NCI-H345 treated with DMSO at 0.1 percent for 48 hours (cell line): Measurements from ENCODE around the gene GPR15.

Source experiments
- DNase-seq: peaks from one replicate; lab custom pipeline; 2025; ENCODE audit not compliant: unreplicated experiment; lab: John Stamatoyannopoulos, UW

The GPR15 gene

DNA sequence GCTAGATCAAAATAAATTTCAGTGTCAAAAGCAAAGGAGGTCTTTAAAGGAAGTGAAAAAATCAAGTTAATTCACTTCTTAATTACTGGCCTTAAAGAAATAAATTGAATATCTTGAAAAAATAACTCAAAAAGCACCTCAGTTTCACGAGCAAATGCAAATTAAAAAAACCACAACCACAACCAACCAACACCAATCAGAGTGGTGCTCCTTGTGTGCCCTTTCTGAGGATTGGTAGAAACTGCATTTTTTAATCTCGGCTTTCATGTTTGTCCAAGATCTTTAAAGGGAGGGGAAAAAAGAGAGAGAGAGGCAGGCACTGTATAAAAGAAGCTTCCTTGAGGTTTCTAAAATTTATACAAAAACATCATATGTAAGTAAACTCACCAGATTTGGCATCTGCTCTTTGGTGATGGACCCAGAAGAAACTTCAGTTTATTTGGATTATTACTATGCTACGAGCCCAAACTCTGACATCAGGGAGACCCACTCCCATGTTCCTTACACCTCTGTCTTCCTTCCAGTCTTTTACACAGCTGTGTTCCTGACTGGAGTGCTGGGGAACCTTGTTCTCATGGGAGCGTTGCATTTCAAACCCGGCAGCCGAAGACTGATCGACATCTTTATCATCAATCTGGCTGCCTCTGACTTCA lies at the start of gene GPR15:
GPR15 (plus strand) TSS at position 357 of the 653 bp plus-strand sequence; CDS start at position 413, 56 bp downstream.
- no peak for DNase-seq

DNA sequence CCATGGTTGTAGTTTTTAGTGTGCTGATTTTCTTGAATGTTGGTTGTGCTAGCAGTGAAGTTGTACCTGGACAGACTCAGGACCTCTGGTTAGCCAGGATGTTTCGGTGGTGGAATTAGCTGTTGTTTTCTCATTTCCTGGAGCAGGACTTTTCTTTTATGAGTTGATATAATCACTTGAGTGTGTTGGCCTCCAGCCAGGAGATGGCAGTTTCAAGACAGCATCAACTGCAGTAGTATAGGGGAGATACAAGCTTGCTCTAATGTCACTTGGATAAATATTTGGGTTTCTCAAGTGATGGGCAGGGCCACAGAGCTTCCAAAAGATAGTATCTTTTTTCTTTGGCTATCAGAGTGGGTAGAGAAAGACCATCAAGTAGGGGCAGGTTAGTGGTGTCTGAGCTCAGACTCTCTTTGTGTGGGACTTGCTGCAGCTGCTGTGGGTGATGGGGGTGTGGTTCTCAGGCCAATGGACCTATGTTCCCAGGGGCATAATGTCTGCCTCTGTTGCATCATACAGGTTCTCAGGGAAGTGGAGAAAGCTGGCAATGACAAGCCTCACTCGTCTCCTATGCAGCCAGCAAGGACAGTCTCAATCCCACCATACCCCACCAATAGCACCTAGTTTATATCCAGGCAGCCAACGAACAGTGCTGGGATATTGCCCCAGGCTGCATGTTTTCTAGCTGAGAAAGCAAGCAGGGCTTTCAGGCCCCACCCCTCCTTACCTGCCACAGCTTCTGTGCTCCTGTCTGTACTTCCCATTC lies 48.9 kb upstream of the GPR15 start:
- no peak for DNase-seq

DNA sequence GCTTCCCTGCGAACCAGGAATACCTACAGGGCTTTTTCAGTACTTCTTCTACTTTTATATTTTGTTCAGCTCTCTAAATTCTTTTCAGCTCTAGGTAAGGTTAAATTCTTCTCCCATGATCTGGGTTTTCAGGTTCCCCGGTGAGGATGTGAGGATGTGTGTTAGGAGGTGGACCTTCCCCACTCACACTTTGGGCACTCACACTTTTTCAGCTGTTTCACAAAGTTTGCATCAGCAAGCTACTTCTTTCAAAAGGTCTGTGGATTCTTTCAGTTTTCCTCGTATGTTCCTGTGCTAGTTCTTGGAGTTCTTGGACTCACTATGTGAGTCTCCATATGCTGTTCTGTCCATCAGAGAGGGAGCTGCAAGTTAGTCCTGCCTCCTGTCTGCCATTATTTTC lies 48.2 kb upstream of the GPR15 start:
- DNase-seq = no peak

DNA sequence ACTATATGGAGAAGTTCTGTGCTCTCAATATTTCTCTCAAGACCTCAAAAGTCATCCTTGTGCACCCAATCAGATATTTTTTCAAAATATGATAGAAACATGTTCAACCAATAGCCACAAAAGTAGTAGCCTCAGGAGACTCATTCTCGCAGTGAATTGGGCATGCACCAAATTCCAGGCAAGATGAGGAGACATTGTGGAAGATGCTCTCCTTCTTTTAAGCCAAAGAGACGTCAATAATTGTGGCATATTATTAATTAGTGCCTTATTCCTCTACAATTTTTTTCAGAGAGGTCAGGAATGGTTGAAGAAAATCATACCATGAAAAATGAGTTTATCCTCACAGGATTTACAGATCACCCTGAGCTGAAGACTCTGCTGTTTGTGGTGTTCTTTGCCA lies 34.4 kb upstream of the GPR15 start, which contains the start of gene OR5K2:
OR5K2 (plus strand) TSS at position 301 of the 400 bp plus-strand sequence; CDS start at position 301, 0 bp downstream.
- no peak for DNase-seq

GRCh38 chr3:98500019-98500418 lies 31.8 kb upstream of the GPR15 start:
- no peak for DNase-seq

GRCh38 chr3:98501270-98501669 lies 30.5 kb upstream of the GPR15 start:
- DNase-seq = no peak

DNA sequence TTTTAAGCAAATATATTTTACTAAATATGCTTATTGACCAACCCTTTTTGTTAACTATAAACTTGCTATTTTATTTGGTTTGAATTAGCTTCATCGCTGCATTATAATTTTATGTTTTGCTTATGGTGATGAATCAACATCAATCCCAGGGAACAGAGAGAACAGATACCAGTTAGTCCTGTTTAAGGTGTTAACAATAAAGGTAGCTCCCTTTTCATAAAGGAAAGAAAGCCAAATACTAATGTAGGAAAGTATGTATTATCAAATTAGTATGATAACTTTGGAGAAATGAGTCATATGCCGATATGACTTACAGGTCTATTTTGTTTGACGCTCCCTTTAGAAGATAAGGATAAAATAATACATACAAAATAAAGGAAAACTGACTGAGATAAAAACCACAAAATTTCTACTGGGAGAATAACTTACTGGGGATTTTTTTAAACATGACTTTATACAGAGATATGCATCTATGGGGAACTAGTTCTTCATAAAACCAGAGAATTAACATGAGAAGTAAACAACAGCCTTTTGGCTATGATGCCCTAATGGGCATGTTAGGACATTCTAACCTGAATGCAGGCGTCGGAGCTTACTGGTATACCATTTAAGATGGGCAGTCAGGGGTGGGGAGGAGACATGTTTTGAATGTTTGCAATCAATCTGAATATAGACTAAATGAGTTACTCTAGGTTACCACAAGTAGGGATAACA lies 29.8 kb upstream of the GPR15 start:
- no peak for DNase-seq

DNA sequence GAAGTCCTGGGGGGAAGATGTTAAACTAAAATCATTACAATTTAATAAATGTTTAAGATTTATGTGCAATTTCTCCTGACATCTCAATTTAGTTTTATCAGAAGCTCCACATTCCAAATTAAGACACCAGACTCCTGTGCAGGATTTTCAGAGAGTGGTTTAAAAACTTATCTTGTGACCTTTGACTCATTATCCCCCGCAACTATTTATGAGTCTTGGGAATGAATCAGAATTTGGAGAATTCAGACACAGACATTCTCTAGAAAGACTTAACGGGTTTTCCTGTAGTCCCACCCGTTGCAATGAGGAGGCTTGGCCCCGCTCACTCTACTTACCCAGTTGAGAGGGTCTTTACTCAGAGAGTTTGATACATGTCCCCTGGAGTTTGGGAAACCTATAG lies 27.2 kb upstream of the GPR15 start:
- no peak for DNase-seq

DNA sequence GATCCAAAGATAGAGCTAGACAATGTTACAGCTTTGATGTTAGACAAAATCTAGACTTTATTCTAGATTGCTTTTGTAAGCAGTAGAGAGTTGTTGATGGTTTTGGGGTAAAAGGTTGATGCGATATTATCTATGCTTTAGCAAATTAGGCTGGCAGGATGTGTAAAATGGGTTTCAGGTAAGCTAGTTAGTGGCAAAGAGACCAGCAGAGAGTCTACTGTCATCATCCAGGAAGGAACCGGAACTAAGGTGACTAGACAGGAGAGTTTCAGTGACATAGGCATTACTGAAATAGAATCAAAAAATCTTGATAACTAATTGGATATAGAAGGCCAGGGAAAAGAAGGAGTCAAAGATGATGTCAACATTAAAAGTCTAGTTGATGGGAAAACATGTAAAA lies 23.2 kb upstream of the GPR15 start:
- DNase-seq = no peak

DNA sequence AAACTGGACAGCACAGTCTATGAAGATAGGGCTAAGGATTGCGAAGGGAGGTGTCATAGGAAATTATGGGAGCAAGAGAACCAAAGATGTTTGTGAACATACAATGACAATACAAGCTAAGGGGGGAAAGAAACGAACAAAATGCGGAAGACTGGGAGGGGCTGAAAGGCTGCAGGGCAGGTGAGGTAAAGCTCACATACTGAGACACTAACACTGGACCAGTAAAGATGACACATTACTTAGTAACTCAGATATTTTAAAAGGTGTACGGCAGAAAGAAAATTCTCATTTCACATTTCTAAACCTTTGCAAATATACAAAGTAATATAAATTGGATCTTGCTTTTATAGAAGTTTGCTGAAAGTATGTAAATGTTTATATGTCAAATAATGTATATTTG lies 19.2 kb upstream of the GPR15 start:
- no peak for DNase-seq

- no peak for DNase-seq
Measured at GRCh38 chr3:98513091-98513511, 18.7 kb upstream of the GPR15 start.

GRCh38 chr3:98513736-98514135 lies 18.0 kb upstream of the GPR15 start:
- no peak for DNase-seq

DNA sequence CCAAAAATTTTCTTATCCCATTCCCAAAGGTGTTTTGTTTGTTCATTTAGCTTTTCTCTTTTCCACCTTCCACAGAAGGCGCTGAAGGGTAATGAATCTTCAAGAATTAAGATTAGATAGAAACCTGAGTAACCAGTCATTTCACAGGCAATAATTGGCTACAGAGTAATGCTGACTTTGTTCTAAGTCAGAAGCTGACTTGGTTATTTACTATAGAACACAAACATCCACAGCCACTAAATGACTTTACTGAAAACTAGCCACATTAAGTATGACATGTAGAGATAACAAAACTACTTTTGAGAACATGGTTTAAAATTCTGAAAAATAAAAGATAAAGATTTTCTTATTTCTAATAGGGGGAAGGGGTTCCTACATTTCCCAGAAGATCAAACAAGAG lies 16.8 kb upstream of the GPR15 start:
- no peak for DNase-seq

GRCh38 chr3:98518816-98519215 lies 13.0 kb upstream of the GPR15 start:
- no peak for DNase-seq

- DNase-seq = no peak
Measured at GRCh38 chr3:98519351-98519750, 12.4 kb upstream of the GPR15 start.

- peak; percentile 2 for DNase-seq
Measured at GRCh38 chr3:98521897-98522543, 9.8 kb upstream of the GPR15 start.

GRCh38 chr3:98522544-98523281 lies 9.1 kb upstream of the GPR15 start, which contains the start of gene CLDND1:
CLDND1 (minus strand) TSS chr3:98522902; CDS start chr3:98521424, 1,478 bp downstream.
- peak; percentile 68 for DNase-seq

DNA sequence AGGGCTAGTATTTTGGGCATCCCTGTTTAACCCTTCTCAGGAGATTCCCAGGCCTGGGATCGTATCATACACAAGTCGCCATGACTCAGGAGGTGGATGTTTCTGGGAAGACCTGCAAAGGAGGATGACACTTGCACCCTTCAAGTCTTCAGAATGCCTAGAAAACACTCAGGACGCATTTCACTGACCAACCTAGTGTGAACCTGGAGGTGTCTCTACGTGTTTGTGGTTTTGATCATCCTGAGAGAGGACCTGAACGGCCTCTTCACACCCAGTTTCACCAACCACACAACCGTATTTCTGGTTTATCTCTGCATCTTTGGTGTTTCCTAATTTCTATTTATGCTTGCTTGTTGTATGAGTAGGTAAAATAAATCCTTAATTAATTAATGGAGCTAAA lies 6.3 kb upstream of the GPR15 start:
- no peak for DNase-seq

GRCh38 chr3:98528474-98529346 lies 3.1 kb upstream of the GPR15 start:
- no peak for DNase-seq
